ENCODE measurements around the gene DYNC1I1.

DYNC1I1 gene

GRCh38 chr7:96120445-96121225, 348.3 kb downstream of the DYNC1I1 start:
- Histone ChIP-seq H3K27me3 (no peaks in the 10 kb centered on the region), H3K4me1 (no peaks in the 10 kb centered on the region), H4K20me1 (peaks cover 0 to 3% (median 0%) of the 10 kb centered on the region in 11 experiments; a peak in 1 of 22 replicates), H3K9ac (no peak overlapping the region), H3K9me3 (replicated peaks in 1 of 11) (no peaks in the 10 kb centered on the region), H3K4me3 (no peak overlapping the region), H3K4me2 (no peak overlapping the region), H3K36me3 (peaks cover 22 to 71% (median 34%) of the 10 kb centered on the region in 11 experiments), H3K27ac (no peak overlapping the region)
- no peak for TF ChIP-seq Cebpa-rat (IDR thresholded peaks at IDR 0.05)

DNA sequence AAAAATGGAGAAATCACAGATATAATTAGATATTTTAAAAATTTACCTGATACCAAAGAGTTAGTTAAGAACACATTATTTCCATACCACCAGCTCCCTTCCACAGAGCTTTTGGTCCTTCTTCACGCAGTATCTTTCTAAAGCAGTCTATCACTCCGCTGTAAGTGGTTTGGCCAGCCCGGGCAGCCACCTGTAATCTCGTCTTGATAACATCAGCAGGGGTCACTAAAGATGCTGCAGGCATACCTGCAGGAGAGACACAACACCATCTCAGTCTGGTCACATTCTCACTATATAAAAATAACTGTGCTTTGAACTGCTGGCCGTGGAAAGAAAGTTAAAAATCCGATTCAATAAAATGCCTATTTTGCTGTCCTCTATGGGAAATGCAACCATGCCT, 349.4 kb downstream of the DYNC1I1 start:
- H3K4me2 ChIP-seq = no peak overlapping the region
- H3K4me3 ChIP-seq = no peak overlapping the region
- H3K27me3 ChIP-seq = no peaks in the 10 kb centered on the region
- peaks cover 0 to 3% (median 0%) of the 10 kb centered on the region in 11 experiments; a peak in 1 of 22 replicates for H4K20me1 ChIP-seq
- no peaks in the 10 kb centered on the region for H3K4me1 ChIP-seq
- H3K27ac ChIP-seq = no peak overlapping the region
- H3K9me3 ChIP-seq (replicated peaks in 1 of 11) = no peaks in the 10 kb centered on the region
- H3K9ac ChIP-seq = no peak overlapping the region
- H3K36me3 ChIP-seq = peaks cover 22 to 82% (median 34%) of the 10 kb centered on the region in 11 experiments
- TF ChIP-seq Cebpa-rat (IDR thresholded peaks at IDR 0.05) = no peak

- H3K4me1 ChIP-seq = no peaks in the 10 kb centered on the region
- no peaks in the 10 kb centered on the region for H3K27me3 ChIP-seq
- H3K9me3 ChIP-seq (replicated peaks in 1 of 11) = no peaks in the 10 kb centered on the region
- peaks cover 22 to 91% (median 34%) of the 10 kb centered on the region in 11 experiments for H3K36me3 ChIP-seq
- H3K4me2 ChIP-seq = no peak overlapping the region
- no peak overlapping the region for H3K9ac ChIP-seq
- H4K20me1 ChIP-seq = peaks cover 0 to 5% (median 0%) of the 10 kb centered on the region in 11 experiments; a peak in 1 of 22 replicates
- no peak for TF ChIP-seq Cebpa-rat (IDR thresholded peaks at IDR 0.05)
- no peak overlapping the region for H3K27ac ChIP-seq
- no peak overlapping the region for H3K4me3 ChIP-seq
Observed at GRCh38 chr7:96122746-96123145, 350.4 kb downstream of the DYNC1I1 start.

- H3K4me2 ChIP-seq = no peak overlapping the region
Observed at GRCh38 chr7:96126382-96126781, 354.0 kb downstream of the DYNC1I1 start.

GRCh38 chr7:96127746-96128145, 355.4 kb downstream of the DYNC1I1 start:
- H3K27ac ChIP-seq = no peak overlapping the region
- TF ChIP-seq Cebpa-rat (IDR thresholded peaks at IDR 0.05) = no peak
- H3K27me3 ChIP-seq = no peaks in the 10 kb centered on the region
- H3K9ac ChIP-seq = no peak overlapping the region
- no peaks in the 10 kb centered on the region for H3K4me1 ChIP-seq
- peaks cover 0 to 96% (median 26%) of the 10 kb centered on the region in 11 experiments; a peak in 16 of 22 replicates for H3K36me3 ChIP-seq
- H3K4me2 ChIP-seq = no peak overlapping the region
- H3K9me3 ChIP-seq (replicated peaks in 1 of 11) = no peaks in the 10 kb centered on the region
- peaks cover 0 to 6% (median 0%) of the 10 kb centered on the region in 11 experiments; a peak in 1 of 22 replicates for H4K20me1 ChIP-seq
- no peak overlapping the region for H3K4me3 ChIP-seq

More at GRCh38 chr7:96126382-96126781, 354.0 kb downstream of the DYNC1I1 start:
- Histone ChIP-seq H3K4me3 (no peak overlapping the region), H3K4me1 (no peaks in the 10 kb centered on the region), H3K9me3 (replicated peaks in 1 of 11) (no peaks in the 10 kb centered on the region), H3K9ac (no peak overlapping the region), H4K20me1 (peaks cover 0 to 6% (median 0%) of the 10 kb centered on the region in 11 experiments; a peak in 1 of 22 replicates), H3K36me3 (peaks cover 8 to 95% (median 27%) of the 10 kb centered on the region in 11 experiments), H3K27me3 (no peaks in the 10 kb centered on the region), H3K27ac (no peak overlapping the region)
- TF ChIP-seq Cebpa-rat (IDR thresholded peaks at IDR 0.05) = no peak

GRCh38 chr7:96131525-96131924, 359.2 kb downstream of the DYNC1I1 start:
- H3K4me1 ChIP-seq = no peaks in the 10 kb centered on the region
- peaks cover 4 to 96% (median 33%) of the 10 kb centered on the region in 11 experiments; a peak in 16 of 22 replicates for H3K36me3 ChIP-seq
- no peak overlapping the region for H3K9ac ChIP-seq
- no peak overlapping the region for H3K4me3 ChIP-seq
- no peak for TF ChIP-seq Cebpa-rat (IDR thresholded peaks at IDR 0.05)
- H3K27ac ChIP-seq = no peak overlapping the region
- H3K9me3 ChIP-seq (replicated peaks in 1 of 11) = no peaks in the 10 kb centered on the region
- no peaks in the 10 kb centered on the region for H3K27me3 ChIP-seq
- H4K20me1 ChIP-seq = peaks cover 0 to 5% (median 0%) of the 10 kb centered on the region in 11 experiments; a peak in 1 of 22 replicates
- H3K4me2 ChIP-seq = no peak overlapping the region

GRCh38 chr7:96135241-96135640, 362.9 kb downstream of the DYNC1I1 start:
- Histone ChIP-seq H3K9ac (no peak overlapping the region), H3K36me3 (peaks cover 4 to 97% (median 26%) of the 10 kb centered on the region in 11 experiments; a peak in 17 of 22 replicates), H4K20me1 (peaks cover 0 to 6% (median 0%) of the 10 kb centered on the region in 11 experiments; a peak in 1 of 22 replicates), H3K27ac (no peak overlapping the region), H3K4me2 (no peak overlapping the region), H3K27me3 (no peaks in the 10 kb centered on the region), H3K9me3 (replicated peaks in 1 of 11) (no peaks in the 10 kb centered on the region), H3K4me3 (no peak overlapping the region), H3K4me1 (no peaks in the 10 kb centered on the region)
- TF ChIP-seq Cebpa-rat (IDR thresholded peaks at IDR 0.05) = no peak

DNA sequence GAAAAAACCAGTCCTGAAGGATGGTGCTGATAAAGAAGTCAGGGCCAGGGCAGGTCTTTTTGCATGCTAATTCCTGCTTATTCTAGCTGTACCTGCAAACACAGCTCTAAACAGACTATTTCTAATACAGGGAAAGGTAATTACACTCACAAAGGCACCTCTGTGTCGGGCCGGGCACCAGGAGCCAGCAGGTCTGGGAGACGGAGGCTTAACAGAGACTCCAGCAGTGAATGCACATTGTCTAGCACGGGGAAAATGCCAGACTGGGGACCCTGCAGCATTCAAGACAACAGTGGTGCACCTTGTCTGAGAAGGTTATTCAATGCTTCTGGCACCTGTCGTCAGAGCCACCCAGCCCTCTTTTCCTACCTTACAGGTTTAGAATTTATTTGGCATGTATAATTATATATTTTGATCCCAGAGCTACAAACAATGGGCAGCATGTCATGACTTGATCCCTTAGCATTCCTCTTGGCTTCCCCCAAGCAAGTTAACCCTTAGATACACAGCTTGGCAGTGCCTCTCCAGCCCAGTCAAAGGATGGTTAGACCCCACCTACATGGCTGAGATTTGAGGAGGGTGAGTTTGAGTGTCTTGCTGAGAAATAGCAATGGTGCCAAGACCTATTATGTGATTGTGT, 364.4 kb downstream of the DYNC1I1 start:
- H3K4me2 ChIP-seq = no peak overlapping the region
- H3K36me3 ChIP-seq = peaks cover 11 to 97% (median 29%) of the 10 kb centered on the region in 11 experiments; a peak in 20 of 22 replicates
- H3K4me3 ChIP-seq = no peak overlapping the region
- H3K9me3 ChIP-seq (replicated peaks in 1 of 11) = no peaks in the 10 kb centered on the region
- no peak overlapping the region for H3K9ac ChIP-seq
- no peak overlapping the region for H3K27ac ChIP-seq
- H3K27me3 ChIP-seq = no peaks in the 10 kb centered on the region
- no peaks in the 10 kb centered on the region for H3K4me1 ChIP-seq
- TF ChIP-seq Cebpa-rat (IDR thresholded peaks at IDR 0.05) = no peak
- peaks cover 0 to 6% (median 0%) of the 10 kb centered on the region in 11 experiments; a peak in 1 of 22 replicates for H4K20me1 ChIP-seq

DNA sequence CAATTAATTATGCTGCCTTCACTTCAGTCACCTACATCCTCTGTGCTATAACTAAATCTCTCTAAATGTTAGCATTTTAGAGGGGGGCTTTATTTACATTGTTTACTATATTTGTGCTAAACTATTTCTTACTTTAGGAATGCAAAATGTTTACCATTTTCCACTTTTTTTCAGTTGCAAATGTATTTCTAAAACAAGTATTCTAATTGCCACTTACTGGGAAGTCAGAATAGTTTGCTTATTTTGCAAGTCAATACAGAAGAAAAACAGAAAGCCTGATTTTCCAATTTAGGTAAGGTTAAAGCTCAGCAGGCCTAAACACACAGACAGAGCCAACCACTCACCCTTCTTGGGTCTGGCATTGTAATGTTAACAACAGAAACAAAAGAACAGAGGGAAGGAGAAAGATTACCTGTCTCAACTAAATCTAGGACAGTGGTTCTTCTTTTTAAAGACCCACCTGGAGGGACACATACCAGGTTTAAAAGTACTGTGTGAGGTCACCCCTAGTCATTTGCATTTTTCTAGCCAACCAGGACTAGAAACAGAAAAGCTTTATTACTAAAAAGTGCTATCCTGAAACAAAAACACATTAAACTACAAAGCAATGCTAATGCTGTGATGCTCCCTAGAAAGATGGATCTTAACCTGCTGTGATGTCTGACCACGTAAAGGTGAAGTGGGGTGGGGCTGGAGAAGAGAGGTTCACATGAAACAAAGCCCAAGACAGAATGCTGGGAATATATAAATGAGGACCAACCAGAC, 371.3 kb downstream of the DYNC1I1 start:
- no peaks in the 10 kb centered on the region for H3K9me3 ChIP-seq (replicated peaks in 1 of 11)
- H3K4me2 ChIP-seq = no peak overlapping the region
- peaks cover 15 to 97% (median 44%) of the 10 kb centered on the region in 11 experiments; a peak in 21 of 22 replicates for H3K36me3 ChIP-seq
- H3K27ac ChIP-seq = no peak overlapping the region
- no peaks in the 10 kb centered on the region for H3K27me3 ChIP-seq
- H3K4me3 ChIP-seq = no peak overlapping the region
- H3K4me1 ChIP-seq = no peaks in the 10 kb centered on the region
- no peak for TF ChIP-seq Cebpa-rat (IDR thresholded peaks at IDR 0.05)
- H3K9ac ChIP-seq = no peak overlapping the region
- no peaks in the 10 kb centered on the region for H4K20me1 ChIP-seq

All from BLaER1 treated with 17β-estradiol and CSF1 and Interleukin-3, amounts not matched to agents 10 nM and 100 nM (cell line).